GM12875 (cell line): ENCODE results near the gene STING1.
A peak's percentile ranks its signal among the peaks of the same experiment; 100 is the strongest.

Experiments
- H3K4me3 ChIP-seq: one replicate; pipeline ENCODE4 v1.5.1; 2011; ENCODE audit warnings: low read depth, low read length, control low read depth
- TF ChIP-seq, protein P1 (sequence below): IDR thresholded peaks from 2 replicates; pipeline ENCODE4 v1.5.1; 2011; ENCODE audit warnings: low read depth, mild to moderate bottlenecking, control low read depth, inconsistent platforms, low read length, moderate library complexity, borderline replicate concordance; ENCODE audit not compliant: insufficient read depth

STING1 gene

DNA sequence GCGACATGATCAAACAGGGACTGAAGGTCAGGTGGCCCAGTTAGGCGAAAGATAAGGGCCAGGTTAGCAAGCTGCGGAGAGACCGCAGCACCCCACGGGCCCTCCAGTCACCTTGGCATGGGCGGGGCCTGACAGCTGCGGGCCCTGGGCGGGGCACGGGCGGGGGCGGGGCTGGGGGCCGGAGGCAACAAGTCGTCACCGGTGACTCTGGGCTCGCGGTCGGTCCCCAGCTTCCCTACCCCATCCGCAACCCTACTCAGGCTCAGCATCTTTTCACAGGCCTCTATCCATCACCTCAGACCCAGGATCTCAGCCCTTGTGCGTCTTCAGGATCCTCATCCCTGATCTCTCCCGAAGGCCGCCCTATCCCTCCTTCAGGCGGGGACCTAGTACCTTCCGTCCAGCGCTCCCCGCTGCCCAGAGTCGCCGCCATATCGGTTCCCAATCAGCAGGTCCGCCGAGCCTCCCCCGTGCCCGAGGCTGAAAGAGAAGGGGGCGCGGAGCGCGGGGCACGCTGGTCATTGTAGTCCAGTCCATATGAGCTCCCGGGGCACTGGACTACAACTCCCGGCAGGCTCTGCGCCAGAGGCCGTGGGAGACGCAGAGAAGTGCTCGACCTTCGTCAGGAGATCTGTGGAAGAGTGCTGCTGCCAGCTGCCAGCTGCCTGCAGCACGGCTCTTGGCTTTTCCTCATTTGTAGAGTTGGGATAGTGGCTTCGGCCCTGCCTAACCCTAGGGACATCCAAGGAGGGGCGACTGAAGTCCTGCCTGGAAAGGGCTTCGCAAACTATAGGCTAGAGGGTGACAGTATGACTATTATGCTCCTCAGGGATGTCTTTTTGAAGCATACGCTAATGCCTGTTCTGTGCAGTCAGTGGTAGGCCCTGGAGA lies 43.3 kb downstream of the STING1 start, which contains the start of gene DNAJC18:
Gene DNAJC18, minus strand, starts transcription at position 513 of the 891 bp plus-strand sequence. Its CDS starts 80 bp downstream, at position 433.
- peak within 1 kb of the TSS; percentile 92 for H3K4me3 ChIP-seq
- TF ChIP-seq, protein P1, sequence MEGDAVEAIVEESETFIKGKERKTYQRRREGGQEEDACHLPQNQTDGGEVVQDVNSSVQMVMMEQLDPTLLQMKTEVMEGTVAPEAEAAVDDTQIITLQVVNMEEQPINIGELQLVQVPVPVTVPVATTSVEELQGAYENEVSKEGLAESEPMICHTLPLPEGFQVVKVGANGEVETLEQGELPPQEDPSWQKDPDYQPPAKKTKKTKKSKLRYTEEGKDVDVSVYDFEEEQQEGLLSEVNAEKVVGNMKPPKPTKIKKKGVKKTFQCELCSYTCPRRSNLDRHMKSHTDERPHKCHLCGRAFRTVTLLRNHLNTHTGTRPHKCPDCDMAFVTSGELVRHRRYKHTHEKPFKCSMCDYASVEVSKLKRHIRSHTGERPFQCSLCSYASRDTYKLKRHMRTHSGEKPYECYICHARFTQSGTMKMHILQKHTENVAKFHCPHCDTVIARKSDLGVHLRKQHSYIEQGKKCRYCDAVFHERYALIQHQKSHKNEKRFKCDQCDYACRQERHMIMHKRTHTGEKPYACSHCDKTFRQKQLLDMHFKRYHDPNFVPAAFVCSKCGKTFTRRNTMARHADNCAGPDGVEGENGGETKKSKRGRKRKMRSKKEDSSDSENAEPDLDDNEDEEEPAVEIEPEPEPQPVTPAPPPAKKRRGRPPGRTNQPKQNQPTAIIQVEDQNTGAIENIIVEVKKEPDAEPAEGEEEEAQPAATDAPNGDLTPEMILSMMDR: no peak

DNA sequence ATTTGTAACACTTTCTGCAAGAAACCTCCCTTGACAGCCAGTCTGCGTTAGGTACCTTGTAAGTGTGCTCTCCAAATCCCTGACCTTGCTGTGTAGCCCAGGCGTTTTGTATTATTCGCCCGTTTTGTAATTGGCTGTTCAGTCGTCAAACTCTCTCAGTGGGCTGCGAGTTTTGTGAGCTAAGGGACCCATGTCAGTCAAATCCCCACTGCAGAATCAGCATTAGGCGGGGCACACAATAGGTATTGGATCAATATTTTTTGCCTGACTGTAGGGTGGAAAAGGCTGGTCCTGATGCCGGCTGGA lies 43.9 kb downstream of the STING1 start:
- peak overlapping the region; percentile 92 for H3K4me3 ChIP-seq
- TF ChIP-seq, protein P1: no peak

DNA sequence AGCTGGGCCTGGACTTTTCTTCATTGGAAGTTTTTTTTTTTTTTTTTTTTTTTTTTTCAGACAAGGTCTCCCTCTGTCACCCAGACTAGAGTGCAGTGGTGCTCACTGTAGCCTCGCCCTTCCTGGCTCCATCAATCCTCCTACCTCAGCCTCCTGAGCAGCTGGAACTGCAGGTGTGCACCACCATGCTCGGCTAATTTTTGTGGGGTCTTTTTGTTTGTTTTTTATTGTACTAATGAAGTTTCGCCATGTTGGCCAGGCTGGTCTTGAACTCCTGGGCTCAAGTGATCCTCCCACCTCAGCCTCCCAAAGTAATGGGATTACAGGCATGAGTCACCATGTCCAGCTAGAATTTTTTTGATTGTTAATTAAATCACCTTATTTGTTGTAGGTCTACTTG lies 46.9 kb downstream of the STING1 start:
- TF ChIP-seq, protein P1: no peak
- H3K4me3 ChIP-seq: no peak overlapping the region

DNA sequence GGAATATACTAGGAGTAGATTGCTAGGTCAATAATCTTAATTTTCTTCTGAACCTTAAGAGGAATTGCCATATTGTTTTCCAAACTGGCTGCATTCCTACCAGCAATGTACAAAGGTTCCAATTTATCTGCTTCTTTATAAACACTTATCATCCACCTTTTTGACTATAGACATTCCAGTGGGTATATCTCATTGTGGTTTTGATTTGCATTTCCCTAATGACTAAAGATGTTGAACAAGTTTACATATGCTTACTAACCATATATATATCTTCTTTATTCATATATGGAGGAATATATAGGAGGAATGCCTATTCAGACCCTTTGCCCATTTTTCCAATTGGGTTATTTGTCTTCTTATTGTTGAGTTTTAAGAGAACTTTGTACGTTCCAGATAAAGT lies 50.9 kb downstream of the STING1 start:
- H3K4me3 ChIP-seq: no peak overlapping the region
- TF ChIP-seq, protein P1: no peak

DNA sequence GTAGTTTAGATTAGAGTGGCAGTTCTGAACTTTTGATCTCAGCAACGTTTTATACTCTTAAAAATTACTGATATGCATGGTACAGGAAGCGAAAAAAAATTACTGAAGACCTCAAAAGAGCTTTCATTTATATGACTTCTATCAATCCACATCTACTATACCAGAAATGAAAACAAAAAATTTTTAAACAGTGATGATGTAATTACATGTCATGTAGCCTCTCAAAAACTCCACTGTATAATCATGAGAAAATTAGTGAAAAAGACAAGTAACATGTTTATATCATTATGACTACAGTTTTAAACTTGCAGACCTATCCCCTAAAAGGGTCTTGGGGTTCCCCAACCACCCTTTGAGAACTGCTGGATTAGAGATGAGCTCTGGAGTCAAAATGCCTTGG lies 52.5 kb downstream of the STING1 start:
- TF ChIP-seq, protein P1: no peak
- no peak overlapping the region for H3K4me3 ChIP-seq

DNA sequence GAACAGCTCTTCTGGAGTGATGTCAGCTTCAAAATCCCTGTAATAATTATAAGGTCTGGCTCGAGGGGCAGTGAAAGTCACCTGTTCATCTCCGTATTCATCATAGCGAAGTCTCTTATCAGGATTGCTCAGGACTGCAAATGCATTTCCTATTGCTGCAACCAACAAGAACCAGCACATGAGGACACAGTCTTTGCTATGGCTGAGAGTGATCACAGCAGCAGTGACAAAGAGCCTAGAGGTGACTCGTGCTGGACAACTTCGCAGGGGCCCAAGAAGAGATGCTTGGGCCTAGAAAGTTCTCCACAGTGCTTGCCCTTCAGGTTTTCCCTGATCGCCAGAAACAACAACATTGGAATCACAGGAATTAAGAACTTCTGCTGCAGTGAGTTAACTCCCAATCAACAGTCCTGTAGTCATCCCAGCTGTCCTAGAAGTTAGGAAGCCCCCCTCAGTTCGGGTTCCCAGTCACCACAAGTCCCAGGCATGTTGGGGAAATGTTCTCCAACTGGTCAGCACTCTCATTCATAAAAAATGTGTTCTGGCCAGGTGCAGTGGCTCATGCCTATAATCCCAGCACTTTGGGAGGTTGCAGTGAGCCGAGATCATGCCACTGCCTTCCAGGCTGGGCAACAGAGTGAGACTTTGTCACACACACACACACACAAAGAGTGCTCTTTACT lies 56.2 kb downstream of the STING1 start:
- no peak overlapping the region for H3K4me3 ChIP-seq
- TF ChIP-seq, protein P1: no peak
